Thoracic aorta endothelial cell (primary cell): ENCODE results near the gene PRKCB. TPM values are rescaled to one million over a fixed set of nuclear protein-coding genes. Genes with fewer than 3 reads are reported as not detected.

ENCODE experiments used
- small RNA-seq: library from RNA; depleted of rRNA; stranded (forward); fragments of <200 nt; gene quantifications from one replicate; pipeline ENCODE3, GENCODE V24; 2012
- total RNA-seq: library from RNA; depleted of rRNA; stranded (reverse); fragments of >200 nt; gene quantifications from 2 replicates; pipeline ENCODE4 v1.2.3, GENCODE V29; 2012

PRKCB gene
- total RNA-seq: under 0.01 and 0.14 TPM in 2 replicates

GRCh38 chr16:23835390-23836077, at the start of gene PRKCB:
TSS of gene PRKCB (plus strand) at chr16:23835983.

GRCh38 chr16:24255456-24256371, 419.9 kb downstream of the PRKCB start, which contains the start of gene CACNG3:
TSS of gene CACNG3 (plus strand) at chr16:24256335. CDS start at chr16:24256755, 420 bp downstream.

Small RNA genes within 50 kb of the gene (small RNA-seq; reads per million reads assigned to genes)
- gene MIR1273H: not detected

Other genes with a start within 250 kb of the PRKCB start
- gene NDUFAB1, start 239.7 kb upstream of the PRKCB start, total RNA-seq: 140 and 167 TPM in 2 replicates
- gene PALB2, start 194.7 kb upstream of the PRKCB start, total RNA-seq: 18.5 and 25.0 TPM in 2 replicates
- gene DCTN5, start 194.5 kb upstream of the PRKCB start, total RNA-seq: 68.1 and 71.5 TPM in 2 replicates
- gene PLK1, start 157.1 kb upstream of the PRKCB start, total RNA-seq: 44.0 and 82.6 TPM in 2 replicates
- gene ERN2, start 122.8 kb upstream of the PRKCB start, total RNA-seq: not detected in 2 replicates
- gene CHP2, start 81.0 kb upstream of the PRKCB start, total RNA-seq: not detected in 2 replicates